K562 (cell line): ENCODE data around the gene DNAJC11. TPM values are rescaled to one million over a fixed set of nuclear protein-coding genes. Genes with fewer than 3 reads are reported as not detected.

Experiments used
- ATAC-seq: fragments of 200-7000 bp; cut with Tn5 transposase; 3 replicates; pipeline ENCODE4 v1.9.1; 2020; ENCODE audit warnings: moderate library complexity
- BruUV-seq: library from RNA; stranded (reverse); fragments of 400-500 nt; replicated peaks from 2 replicates; lab custom pipeline; 2021; lab: Mats Ljungman, UMichigan
- CTCF ChIA-PET: fragments of 300-600 bp; formaldehyde crosslinking; extraction: SDS; loops from one replicate; lab custom pipeline; 2021; ENCODE audit warnings: low intra/inter-chr PET ratio; lab: Yijun Ruan, JAX
- POLR2A ChIA-PET: fragments of 300-600, 350-650 bp; sonication (Branson Sonifier 250); formaldehyde crosslinking; extraction: SDS; loops from one replicate; lab custom pipeline; 2021; ENCODE audit warnings: antibody characterized with exemption, inconsistent platforms; lab: Yijun Ruan, JAX
- DNase-seq, 4 experiments: peaks; one replicate each; pipeline versions ENCODE4 v3.0.0 to v3.0.0-alpha.2; 2011 to 2018; ENCODE audit warnings: low spot score in 3 of 4, mixed read lengths in 3 of 4; ENCODE audit errors: extremely low read depth in 1 of 4
- FAIRE-seq: peaks from 2 replicates; lab custom pipeline; 2011; peaks lifted over from hg19 to GRCh38; lab: Jason Lieb, UNC
- H2AFZ ChIP-seq: 2 replicates; pipeline ENCODE4 v1.6.0; 2011; ENCODE audit warnings: low read depth, low read length, control low read depth, inconsistent platforms
- H3K27ac ChIP-seq: fragments of 200-600 bp; 3 replicates; pipeline ENCODE4 v1.8.0; 2011; ENCODE audit warnings: low read depth, mild to moderate bottlenecking, control low read depth, inconsistent platforms, low read length, moderate library complexity, mixed read lengths; ENCODE audit errors: extremely low read depth
- H3K27me3 ChIP-seq, 2 experiments: fragments of 300-600 bp in 1 of 2; 2 replicates in 1 of 2; 3 replicates in 1 of 2; pipeline versions ENCODE4 v1.6.0 to v1.8.0; 2011; ENCODE audit warnings: inconsistent platforms in 2 of 2, low read length in 2 of 2, mild to moderate bottlenecking in 1 of 2, mixed read lengths in 1 of 2, moderate library complexity in 1 of 2; ENCODE audit not compliant: control insufficient read depth in 2 of 2, insufficient read depth in 2 of 2
- H3K36me3 ChIP-seq: fragments of 300-600 bp; 3 replicates; pipeline ENCODE4 v1.8.0; 2011; ENCODE audit warnings: mild to moderate bottlenecking, low read length, inconsistent platforms; ENCODE audit not compliant: control insufficient read depth, insufficient read depth
- H3K4me1 ChIP-seq, 2 experiments: fragments of 200-600 bp in 1 of 2; replicated peaks in 1 of 2; 2 replicates in 1 of 2; 3 replicates in 1 of 2; pipeline versions ENCODE4 v1.5.1 to v1.8.0; 2011; ENCODE audit warnings: inconsistent platforms in 2 of 2, low read length in 2 of 2, mild to moderate bottlenecking in 1 of 2, mixed read lengths in 1 of 2, moderate library complexity in 1 of 2; ENCODE audit not compliant: control insufficient read depth in 2 of 2, insufficient read depth in 2 of 2
- H3K4me2 ChIP-seq: 2 replicates; pipeline ENCODE4 v1.6.1; 2011; ENCODE audit warnings: low read length, control low read depth, inconsistent platforms, mixed read lengths; ENCODE audit not compliant: insufficient read depth
- H3K4me3 ChIP-seq: fragments of 200-600 bp; sonication (generic), shearing (Covaris generic); 2 replicates; pipeline ENCODE4 v1.5.1; 2016; ENCODE audit warnings: control low read depth, inconsistent platforms
- H3K79me2 ChIP-seq: fragments of 200-600 bp; 3 replicates; pipeline ENCODE4 v1.8.0; 2011; ENCODE audit warnings: low read length, inconsistent platforms; ENCODE audit not compliant: control insufficient read depth, insufficient read depth
- H3K9ac ChIP-seq, 2 experiments: 2 replicates each; pipeline versions ENCODE4 v1.6.0 to v1.6.1; 2011; ENCODE audit warnings: low read depth in 2 of 2, low read length in 2 of 2, control low read depth in 1 of 2, inconsistent platforms in 1 of 2, mild to moderate bottlenecking in 1 of 2, mixed read lengths in 1 of 2; ENCODE audit not compliant: insufficient read depth in 1 of 2
- H3K9me1 ChIP-seq: one replicate; pipeline ENCODE4 v1.6.0; 2011; ENCODE audit warnings: inconsistent platforms, mild to moderate bottlenecking, low read length, moderate library complexity; ENCODE audit not compliant: control insufficient read depth, insufficient read depth
- H3K9me3 ChIP-seq: replicated peaks from 2 replicates; pipeline ENCODE4 v1.5.1; 2011; ENCODE audit warnings: low read depth, low read length, inconsistent platforms; ENCODE audit not compliant: control insufficient read depth, insufficient read depth
- H4K20me1 ChIP-seq: replicated peaks from 2 replicates; pipeline ENCODE4 v1.6.1; 2011; ENCODE audit warnings: low read length, inconsistent platforms, mixed read lengths; ENCODE audit not compliant: control insufficient read depth, insufficient read depth
- BACH1 ChIP-seq: fragments of 200-800 bp; sonication (Bioruptor generic); IDR thresholded peaks from 2 replicates; pipeline ENCODE4 v1.6.1; 2016; ENCODE audit warnings: missing genetic modification characterization, missing compliant biosample characterization
- CXXC5 ChIP-seq: fragments of 250-450 bp; sonication (Bioruptor Pico); IDR thresholded peaks from 2 replicates; pipeline ENCODE4 v1.8.0; 2022; ENCODE audit warnings: inconsistent platforms, mild to moderate bottlenecking, moderate library complexity
- HMGN3 ChIP-seq: IDR thresholded peaks from 2 replicates; pipeline ENCODE4 v1.6.1; 2011; ENCODE audit warnings: borderline replicate concordance, low read depth, mild to moderate bottlenecking, mixed read lengths, low read length; ENCODE audit not compliant: insufficient read length; ENCODE audit errors: extremely low read depth
- MAFG ChIP-seq: fragments of 450-650 bp; conservative IDR thresholded peaks from 2 replicates; pipeline ENCODE4 v1.6.1; 2016; ENCODE audit warnings: missing genetic modification characterization, missing compliant biosample characterization
- MCM7 ChIP-seq, 2 experiments: fragments of 450-650 bp; IDR thresholded peaks; 2 replicates each; pipeline ENCODE4 v1.6.1; 2016 to 2018
- MXD1 ChIP-seq: fragments of 250-450 bp; sonication (Bioruptor Pico); IDR thresholded peaks from 2 replicates; pipeline ENCODE4 v1.8.0; 2021; ENCODE audit warnings: borderline replicate concordance, mild to moderate bottlenecking, moderate library complexity; ENCODE audit not compliant: poor library complexity, severe bottlenecking
- SPI1 ChIP-seq: IDR thresholded peaks from 2 replicates; pipeline ENCODE4 v1.6.1; 2011; ENCODE audit warnings: low read depth, low read length, control low read depth, borderline replicate concordance
- TEAD4 ChIP-seq, 2 experiments: sonication (generic) in 1 of 2; formaldehyde crosslinking in 1 of 2; IDR thresholded peaks; 2 replicates each; pipeline versions ENCODE4 v1.6.1 to v1.8.0; 2012 to 2022; ENCODE audit warnings: borderline replicate concordance in 1 of 2, inconsistent platforms in 1 of 2, low read length in 1 of 2, mild to moderate bottlenecking in 1 of 2, missing genetic modification reagents in 1 of 2
- YY1 ChIP-seq, 3 experiments: IDR thresholded peaks; 2 replicates each; pipeline ENCODE4 v1.6.1; 2011; ENCODE audit warnings: low read length in 2 of 3, mild to moderate bottlenecking in 2 of 3, moderate library complexity in 2 of 3, borderline replicate concordance in 1 of 3, control low read depth in 1 of 3, low read depth in 1 of 3; ENCODE audit not compliant: insufficient read depth in 3 of 3, insufficient replicate concordance in 2 of 3, control insufficient read depth in 1 of 3, insufficient read length in 1 of 3; ENCODE audit errors: extremely low read depth in 1 of 3
- ZBTB49 ChIP-seq: sonication (generic); formaldehyde crosslinking; IDR thresholded peaks from 2 replicates; pipeline ENCODE4 v1.8.0; 2022; ENCODE audit warnings: missing genetic modification reagents, mild to moderate bottlenecking, borderline replicate concordance
- WGBS: fragments of 100-300 bp; shearing (Covaris generic); methylation state at CpG from one replicate; pipeline ENCODE4 v1.1.6; 2016; ENCODE audit warnings: low coverage, mixed read lengths; ENCODE audit not compliant: insufficient coverage; ENCODE audit errors: missing lambda C conversion rate; 5-methylcytosine and 5-hydroxymethylcytosine counted together
- in situ Hi-C: fragments of 300-500 bp; cut with MboI; formaldehyde crosslinking; loops from 4 replicates; pipeline ENCODE4 v1.15.0; 2018; ENCODE audit warnings: inconsistent platforms, mixed read lengths
- intact Hi-C: fragments of 100-400 bp; cut with micrococcal nuclease; formaldehyde crosslinking; loops from 2 replicates; pipeline ENCODE4 v1.14.2; 2022
- polyA plus RNA-seq, 8 experiments: library from polyadenylated mRNA; depleted of rRNA in 4 of 8; stranded (reverse) in 5 of 8; unstranded in 3 of 8; fragments of >200 nt; fragmentation: Nextera tagmentation in 2 of 8; fragmentation: Illumina TruSeq in 1 of 8; extraction: Ambion mirVana in 2 of 8; extraction: Trizol in 1 of 8; gene quantifications; 2 replicates each; pipeline versions ENCODE4 v1.2.1 to v1.2.3, GENCODE V29; 2011 to 2014; ENCODE audit warnings: inconsistent platforms in 1 of 8, missing spikeins in 1 of 8
- total RNA-seq, 7 experiments: library from RNA; depleted of rRNA in 6 of 7; stranded (reverse); fragments of >200 nt in 6 of 7; fragmentation: Illumina TruSeq in 2 of 7; extraction: Trizol in 2 of 7; gene quantifications; 2 replicates each; pipeline versions ENCODE4 v1.2.1 to v1.2.3, GENCODE V29; 2011 to 2021; ENCODE audit warnings: low replicate concordance in 1 of 7

Gene DNAJC11
- total and polyA plus RNA-seq, 9 of the 15 experiments (the other 6 are each of a cell fraction or from before 2014, with no cell fraction given), result 14.1 to 123 (median 76.6) TPM

DNA sequence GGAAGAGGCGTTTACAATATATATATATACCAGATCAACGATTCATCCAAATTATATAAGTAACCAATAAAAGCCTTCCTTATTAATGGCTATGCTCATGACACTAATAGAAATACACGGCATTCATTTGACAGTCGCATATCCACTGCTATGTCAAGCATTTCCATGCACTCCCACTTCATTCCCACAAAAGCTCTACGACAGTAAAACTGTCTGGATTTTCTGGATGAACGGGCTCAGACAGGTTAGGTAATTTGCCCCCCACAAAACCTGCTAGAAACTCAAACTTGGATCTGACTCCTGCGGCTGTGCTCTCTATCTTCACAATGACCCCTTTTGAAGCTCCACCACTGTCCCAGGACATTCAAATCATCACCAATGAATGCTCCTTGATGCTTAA is 11.4 kb downstream of the DNAJC11 start:
- Histone ChIP-seq H3K4me1 (peaks cover 0 to 10% of the 10 kb centered on the region in 2 experiments; a peak in 1 of 5 replicates), H3K79me2 (peaks cover 86% of the 10 kb centered on the region), H3K27ac (no peak overlapping the region), H3K9ac (no peak overlapping the region), H4K20me1 (no peaks in the 10 kb centered on the region; the same call in 1 of the 2 replicates), H3K4me2 (no peak overlapping the region), H3K4me3 (no peak overlapping the region), H3K36me3 (peaks cover 52% of the 10 kb centered on the region), H3K27me3 (no peaks in the 10 kb centered on the region), H3K9me1 (no peaks in the 10 kb centered on the region), H2AFZ (no peak overlapping the region), H3K9me3 (no peaks in the 10 kb centered on the region)
- ATAC-seq (no peak), DNase-seq (no peak), FAIRE-seq (no peak)
- WGBS, result 92% methylated on average over 7 of the region's 7 CpGs
- in situ Hi-C loops, result no loop called here
- TF ChIP-seq TEAD4 (IDR thresholded peaks at IDR 0.05; ENCODE audit: low read length), result no peak
- no peak for TF ChIP-seq TEAD4 (CRISPR knock-in tag; IDR thresholded peaks at IDR 0.05; ENCODE audit: borderline replicate concordance)
- ChIA-PET POLR2A (interaction anchor here (0.6 to 2.6 kb wide), 3 partner anchors 11 to 389 kb away, joined by 3 to 8 read pairs (median 4); partner anchors contain the start of gene DNAJC11), CTCF (no interaction called here)
- no TSS peak for BruUV-seq
- intact Hi-C loops, result no loop called here

- H3K9me1 ChIP-seq, result no peaks in the 10 kb centered on the region
- no peak overlapping the region; the same call in 1 of the 2 replicates for H3K4me2 ChIP-seq
- ATAC-seq (peak; percentile 28; the same call in 1 of the 3 replicates), DNase-seq (no peak), FAIRE-seq (no peak)
- POLR2A ChIA-PET, result interaction anchor here (0.8 to 1.5 kb wide), 2 partner anchors 9 to 227 kb away, joined by 3 to 5 read pairs; no protein-coding TSS in a partner anchor
- H4K20me1 ChIP-seq, result no peaks in the 10 kb centered on the region; the same call in 1 of the 2 replicates
- in situ Hi-C loops, result no loop called here
- intact Hi-C loops, result no loop called here
- no peak overlapping the region for H3K4me3 ChIP-seq
- no peak overlapping the region for H3K27ac ChIP-seq
- WGBS, result 71% methylated on average over 5 of the region's 5 CpGs
- H3K4me1 ChIP-seq, result peaks cover 0 to 10% of the 10 kb centered on the region in 2 experiments; a peak in 1 of 5 replicates
- BruUV-seq, result no TSS peak
- H3K9me3 ChIP-seq, result no peaks in the 10 kb centered on the region
- H2AFZ ChIP-seq, result no peak overlapping the region
- peaks cover 88% of the 10 kb centered on the region for H3K79me2 ChIP-seq
- peaks cover 54% of the 10 kb centered on the region for H3K36me3 ChIP-seq
- H3K27me3 ChIP-seq, result no peaks in the 10 kb centered on the region
- H3K9ac ChIP-seq, result no peak overlapping the region; a peak in 1 of 4 replicates
- CTCF ChIA-PET, result no interaction called here
- TF ChIP-seq CXXC5 (CRISPR knock-in tag), result no peak
- TF ChIP-seq HMGN3, result no peak
- no peak for TF ChIP-seq ZBTB49
- TF ChIP-seq MAFG, result no peak
- TF ChIP-seq MXD1 (CRISPR knock-in tag), result no peak
- TF ChIP-seq MCM7 (IDR thresholded peaks at IDR 0.05), result no peak
- TF ChIP-seq YY1 (IDR thresholded peaks at IDR 0.05; ENCODE audit: borderline replicate concordance in 1 of 3, control insufficient read depth in 1 of 3, extremely low read depth in 1 of 3, insufficient read depth in 3 of 3, insufficient read length in 1 of 3, insufficient replicate concordance in 2 of 3, low read depth in 1 of 3, low read length in 2 of 3), result no peak
- TF ChIP-seq BACH1 (tag), result no peak
- peak; percentile 19; the same call in 1 of the 2 replicates for TF ChIP-seq SPI1
Measured at GRCh38 chr1:6688757-6689156, 12.9 kb downstream of the DNAJC11 start.
